Measurements from ENCODE around the gene CABCOCO1.
"Not testable (repeated sequence)": the region's sequence is repeated elsewhere in the genome, so short reads cannot be mapped to it uniquely, and the experiment has no call there.

The CABCOCO1 gene

DNA sequence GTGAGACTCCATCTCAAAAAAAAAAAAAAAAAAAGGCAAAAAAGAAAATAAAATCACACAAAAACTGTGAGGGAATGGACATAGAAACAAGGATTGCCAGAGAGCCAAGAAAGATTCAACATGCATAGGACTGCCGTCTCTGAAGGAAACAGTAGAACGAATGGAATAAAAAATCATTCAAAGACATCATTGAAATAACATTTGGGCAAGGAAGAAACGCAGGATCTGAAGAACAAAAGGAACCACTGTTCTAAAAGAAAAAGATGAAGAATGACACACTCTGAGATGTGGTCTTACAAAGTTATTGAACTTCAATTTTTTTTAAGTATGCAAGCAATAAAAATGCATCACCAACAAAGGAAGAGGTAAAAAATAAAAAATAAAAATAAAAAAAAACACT, 57.2 kb downstream of the CABCOCO1 start:
- DNase-seq = no peak

DNA sequence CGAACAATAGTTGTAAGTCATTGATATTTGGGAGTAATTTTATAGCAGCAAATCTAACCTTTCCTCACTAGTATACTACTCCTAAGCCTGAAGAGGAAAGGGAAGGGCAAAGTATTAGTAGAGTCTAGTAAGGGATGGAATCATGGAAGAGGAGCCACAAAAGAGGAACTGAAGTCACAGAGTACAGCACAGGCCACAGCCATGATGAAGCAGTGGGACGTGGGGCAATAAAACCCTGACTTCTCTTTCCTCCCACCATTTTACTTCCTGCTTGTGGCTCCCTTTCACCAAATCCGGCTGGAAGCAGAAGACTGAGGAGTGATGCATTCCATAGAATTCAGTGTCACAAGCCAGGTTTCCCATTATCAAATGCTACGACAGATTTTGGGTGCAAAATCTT, 58.7 kb downstream of the CABCOCO1 start:
- no peak for DNase-seq

DNA sequence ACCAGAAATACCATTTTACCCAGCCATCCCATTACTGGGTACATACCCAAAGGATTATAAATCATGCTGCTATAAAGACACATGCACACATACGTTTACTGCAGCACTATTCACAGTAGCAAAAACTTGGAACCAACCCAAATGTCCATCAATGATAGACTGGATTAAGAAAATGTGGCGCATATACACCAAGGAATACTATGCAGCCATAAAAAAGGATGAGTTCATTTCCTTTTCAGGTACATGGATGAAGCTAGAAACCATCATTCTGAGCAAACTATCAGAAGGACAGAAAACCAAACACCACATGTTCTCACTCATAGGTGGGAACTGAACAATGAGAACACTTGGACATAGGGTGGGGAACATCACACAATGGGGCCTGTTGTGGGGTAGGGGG, 62.5 kb downstream of the CABCOCO1 start:
- DNase-seq = not testable (repeated sequence)

DNA sequence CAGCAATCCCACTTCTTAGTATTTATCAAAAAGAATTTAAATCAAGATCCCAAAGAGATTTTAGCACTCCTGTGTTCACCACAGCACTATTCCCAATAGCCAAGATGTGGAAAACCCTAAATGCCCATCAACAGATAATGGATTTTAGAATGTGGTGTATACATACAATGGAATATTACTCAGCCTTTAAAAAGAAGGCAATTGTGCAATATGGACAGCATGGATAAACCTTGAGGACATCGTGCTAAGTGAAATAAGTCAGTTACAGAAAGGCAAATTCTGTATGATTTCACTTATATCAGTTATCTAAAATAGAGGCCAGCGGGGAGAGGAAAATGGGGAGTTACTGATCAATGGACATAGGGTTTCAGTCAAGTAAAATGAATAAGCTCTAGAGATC, 66.9 kb downstream of the CABCOCO1 start:
- no peak for DNase-seq

DNA sequence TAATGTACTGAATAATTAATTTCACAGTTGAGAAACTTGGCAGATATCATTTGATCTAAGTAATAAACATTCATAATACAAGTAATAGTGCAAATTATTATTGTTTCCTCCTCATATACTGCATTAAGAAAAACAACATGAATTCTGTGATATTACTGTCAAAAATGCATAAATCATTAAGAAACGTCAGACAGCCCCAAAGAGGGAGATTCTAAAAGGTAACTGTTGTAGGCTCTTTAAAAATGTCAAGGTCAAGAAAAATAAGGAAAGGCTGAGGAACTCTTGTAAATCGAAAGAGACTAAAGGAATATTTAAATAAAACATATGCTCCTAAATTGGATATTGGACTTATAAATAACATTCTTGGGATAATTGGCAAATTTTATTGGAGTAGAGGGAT, 67.9 kb downstream of the CABCOCO1 start:
- no peak for DNase-seq

DNA sequence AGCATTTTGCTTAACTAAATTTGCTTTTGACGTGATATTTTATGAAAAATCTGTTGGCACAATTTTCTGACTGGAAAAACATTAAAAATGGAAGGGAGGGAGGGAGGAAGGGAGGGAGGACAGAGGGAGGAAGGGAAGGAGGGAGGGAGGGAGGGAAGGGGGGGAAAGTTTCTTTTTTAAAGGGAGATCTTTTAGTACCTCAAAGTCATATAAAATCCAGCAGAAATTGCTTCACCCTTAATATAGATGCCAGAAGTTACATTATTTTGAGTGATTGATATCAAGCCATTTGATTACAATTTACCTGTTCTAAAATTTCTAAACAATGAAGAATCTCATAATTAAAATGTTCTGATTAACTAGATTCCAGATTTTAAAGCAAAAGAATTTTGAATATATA, 68.9 kb downstream of the CABCOCO1 start:
- DNase-seq = no peak

DNA sequence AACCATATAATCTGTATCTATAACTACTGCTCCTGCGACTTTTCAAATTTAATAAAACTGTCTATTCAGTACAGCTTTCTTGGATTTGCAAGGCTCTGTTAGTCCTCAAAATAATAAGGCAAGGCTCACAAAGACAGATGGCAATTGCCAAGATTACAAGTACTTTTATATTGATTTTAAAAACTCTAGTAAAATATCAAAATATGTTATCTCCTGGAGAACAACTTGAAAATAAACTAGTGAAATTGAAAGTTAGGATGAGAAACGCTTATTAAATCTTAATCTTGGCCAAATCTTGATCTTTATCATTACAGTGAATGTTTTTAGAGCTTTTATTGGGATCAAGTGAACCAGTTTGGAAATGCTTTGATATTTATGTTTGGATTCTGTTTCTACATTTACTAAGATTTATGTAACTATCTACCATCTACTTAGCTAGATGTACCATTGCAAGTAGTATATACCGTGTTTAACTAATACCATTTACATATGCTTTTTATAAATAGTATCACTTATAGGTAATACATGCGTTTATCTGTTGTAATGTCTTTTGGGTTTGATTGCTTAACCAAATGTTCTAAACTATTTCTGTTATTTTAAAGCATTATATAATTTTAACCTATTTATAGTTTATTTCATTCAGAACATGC, 70.0 kb downstream of the CABCOCO1 start:
- no peak for DNase-seq

- no peak for DNase-seq
These were observed 70.7 kb downstream of the CABCOCO1 start for GRCh38 chr10:61733358-61733940.

DNA sequence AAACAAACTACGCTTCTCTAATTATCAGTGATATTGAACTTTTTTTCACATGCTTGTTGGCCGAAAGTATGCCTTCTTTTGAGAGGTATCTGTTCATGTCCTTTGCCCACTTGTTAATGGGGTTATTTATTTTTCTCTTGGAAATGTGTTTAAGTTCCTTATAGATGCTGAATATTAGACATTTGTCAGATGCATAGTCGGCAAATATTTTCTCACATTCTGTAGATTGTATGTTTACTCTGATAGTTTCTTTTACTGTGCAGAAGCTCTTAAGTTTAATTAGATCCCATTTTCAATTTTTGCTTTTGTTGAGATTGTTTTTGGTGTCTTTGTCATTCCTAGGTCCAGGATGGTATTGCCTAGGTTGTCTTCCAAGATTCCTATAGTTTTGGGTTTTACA, 73.2 kb downstream of the CABCOCO1 start:
- DNase-seq = no peak

- not testable (repeated sequence) for DNase-seq
These were observed 74.7 kb downstream of the CABCOCO1 start for GRCh38 chr10:61737455-61737854.

- no peak for DNase-seq
These were observed 80.1 kb downstream of the CABCOCO1 start for GRCh38 chr10:61742812-61743211.

DNA sequence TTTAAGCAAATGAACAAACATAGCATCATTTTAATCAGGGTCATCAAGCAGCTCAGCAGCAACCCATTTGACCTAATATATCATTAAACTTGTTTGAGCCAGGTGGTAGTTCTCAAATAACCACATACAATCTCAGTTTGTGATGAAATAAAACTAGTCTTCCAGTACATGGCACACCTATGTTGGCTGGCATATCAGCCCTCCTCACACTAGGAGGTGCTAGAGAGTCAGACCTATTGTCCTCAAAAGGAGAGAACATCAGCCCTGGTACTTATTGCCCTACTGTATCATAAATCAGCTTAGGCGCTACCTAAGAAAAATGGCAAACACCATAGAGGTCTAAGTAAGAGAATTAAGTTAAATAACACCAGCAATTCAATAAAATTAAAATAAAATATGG, 81.7 kb downstream of the CABCOCO1 start:
- no peak for DNase-seq

DNA sequence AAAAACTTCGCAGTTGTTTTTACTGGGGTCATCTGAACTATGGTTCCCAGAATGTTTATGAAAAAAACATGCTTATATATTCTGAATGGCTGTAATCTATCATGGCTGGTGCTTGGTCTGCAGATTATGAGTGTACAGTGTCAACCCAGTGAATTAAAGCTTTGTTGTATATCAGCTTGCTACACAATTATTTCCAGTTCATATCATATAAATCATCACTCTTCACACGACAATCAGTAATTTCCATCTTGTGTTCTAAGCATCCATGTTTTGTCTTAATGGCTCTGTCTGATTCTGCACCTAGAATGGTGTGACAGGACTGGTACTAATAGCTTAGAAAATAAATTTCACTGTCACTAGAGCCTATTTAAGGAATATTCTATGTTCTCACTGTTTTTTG, 83.6 kb downstream of the CABCOCO1 start:
- DNase-seq = no peak

- no peak for DNase-seq
These were observed 84.6 kb downstream of the CABCOCO1 start for GRCh38 chr10:61747307-61747706.

DNA sequence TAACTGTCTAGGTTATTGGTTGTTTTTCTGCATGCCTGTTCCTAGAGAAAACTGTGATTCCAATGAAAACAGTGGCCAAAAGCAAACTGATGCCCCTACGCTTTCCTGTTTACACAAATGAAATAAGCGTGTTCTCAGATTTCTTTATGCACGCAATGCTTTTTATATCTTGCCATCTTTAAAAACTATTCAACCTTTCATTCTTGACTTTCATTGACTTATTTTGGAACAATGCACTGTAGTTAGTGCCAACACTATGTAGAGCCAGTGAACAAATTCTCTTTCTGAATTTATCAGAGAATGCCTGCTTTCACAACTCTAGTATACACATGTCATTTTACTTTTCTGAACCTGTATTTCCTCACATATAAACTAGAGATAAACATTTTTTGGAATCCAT, 86.6 kb downstream of the CABCOCO1 start:
- DNase-seq = no peak

DNA sequence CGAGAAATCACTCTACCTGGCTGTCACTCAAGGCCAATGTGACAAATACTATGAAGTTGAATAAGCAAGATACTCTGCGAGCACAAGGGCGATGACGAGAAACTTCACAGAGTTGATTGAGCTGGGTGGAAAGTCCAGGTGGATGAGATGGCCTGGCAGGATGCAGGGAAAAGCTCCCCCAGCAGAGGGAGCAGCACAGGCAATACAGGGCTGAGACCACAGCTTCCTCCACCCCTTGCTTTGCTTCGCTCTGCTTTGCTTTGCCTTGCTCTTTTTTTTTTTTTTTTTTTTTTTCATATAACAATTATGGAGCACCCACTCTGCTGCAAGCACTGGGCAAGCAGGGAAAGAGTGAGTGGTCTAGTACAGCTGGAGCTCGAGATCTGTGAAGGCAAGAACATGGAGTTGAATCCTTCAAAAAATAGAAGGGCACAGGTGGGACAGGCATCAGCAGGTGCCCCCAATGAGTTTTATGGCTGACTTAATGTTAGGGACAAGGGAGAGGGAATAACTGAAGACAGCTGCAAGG, 88.3 kb downstream of the CABCOCO1 start:
- peak; percentile 48 to 58 (median 49) for DNase-seq

DNA sequence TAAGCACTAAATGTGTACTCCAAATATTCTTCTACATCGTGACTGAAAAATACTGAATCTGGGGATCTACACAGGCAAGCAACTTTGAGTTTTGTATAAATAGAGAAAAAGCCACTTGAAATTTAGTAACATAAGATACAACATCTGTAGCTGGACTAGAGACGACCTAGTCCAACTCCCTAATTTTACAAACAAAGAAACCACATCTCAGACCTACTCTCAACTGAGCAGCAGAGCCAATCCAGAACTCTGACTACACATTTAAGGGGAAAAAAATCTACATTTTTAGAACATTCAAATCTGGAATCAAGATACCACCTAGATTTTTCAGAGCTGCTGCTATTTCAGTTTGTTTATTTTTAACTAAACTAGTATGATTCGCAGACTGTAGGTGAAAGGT, 88.9 kb downstream of the CABCOCO1 start:
- DNase-seq = no peak

- no peak for DNase-seq
These were observed 89.6 kb downstream of the CABCOCO1 start for GRCh38 chr10:61752111-61753011.

DNA sequence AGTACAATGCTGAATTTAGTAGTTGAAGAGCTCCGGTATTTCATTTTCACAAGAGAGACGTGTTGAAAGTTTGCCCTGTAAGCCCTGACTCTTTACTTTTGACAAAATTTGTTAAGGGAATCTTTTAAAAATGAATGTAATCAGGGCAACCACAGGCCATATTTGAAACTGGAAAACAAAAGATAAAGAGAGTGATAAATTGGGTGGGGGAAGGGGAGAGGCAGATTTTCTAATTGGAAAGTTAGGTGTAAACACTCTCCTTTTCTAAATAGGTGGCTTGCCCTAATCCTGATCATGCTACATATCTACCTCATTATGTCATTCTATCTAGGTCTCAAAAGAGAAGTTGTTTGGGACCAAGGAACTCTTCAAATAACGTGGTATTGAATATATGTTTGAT, 90.7 kb downstream of the CABCOCO1 start:
- DNase-seq = no peak

- no peak for DNase-seq
These were observed 92.1 kb downstream of the CABCOCO1 start for GRCh38 chr10:61754587-61755550.

- no peak for DNase-seq
These were observed 94.3 kb downstream of the CABCOCO1 start for GRCh38 chr10:61757001-61757400.

Measured in activated CD4-positive, CD25-positive, alpha-beta regulatory T cell (primary cell).